SU-DHL-6 (cell line): Measurements from ENCODE around the gene NELFE.
A peak's percentile ranks its signal among the peaks of the same experiment; 100 is the strongest.

Experiments
- H2AFZ ChIP-seq: fragments of 200-600 bp; sonication (generic); 2 replicates; pipeline ENCODE4 v1.6.1; 2014; ENCODE audit warnings: low read depth, mild to moderate bottlenecking, moderate library complexity, mixed read lengths, antibody characterized with exemption, low read length; ENCODE audit not compliant: severe bottlenecking
- H3F3A ChIP-seq: fragments of 200-600 bp; shearing (Covaris generic); 2 replicates; pipeline ENCODE4 v1.6.0; 2016; ENCODE audit warnings: antibody characterized with exemption, mild to moderate bottlenecking; ENCODE audit not compliant: insufficient read depth
- H3K27ac ChIP-seq: fragments of 200-600 bp; sonication (generic); 2 replicates; pipeline ENCODE4 v1.5.1; 2016; ENCODE audit warnings: low read depth, mild to moderate bottlenecking, low read length, moderate library complexity, mixed read lengths
- H3K27me3 ChIP-seq: fragments of 200-600 bp; sonication (generic), shearing (Covaris generic); 2 replicates; pipeline ENCODE4 v1.6.0; 2014; ENCODE audit warnings: mild to moderate bottlenecking, low read length
- H3K36me3 ChIP-seq: fragments of 200-600 bp; sonication (generic); 2 replicates; pipeline ENCODE4 v1.6.1; 2014; ENCODE audit warnings: mild to moderate bottlenecking, low read length, mixed read lengths
- H3K4me2 ChIP-seq: fragments of 300-600, 200-600 bp; shearing (Covaris generic), sonication (generic); 2 replicates; pipeline ENCODE4 v1.6.0; 2014; ENCODE audit warnings: low read length, low read depth, mild to moderate bottlenecking; ENCODE audit not compliant: poor library complexity, severe bottlenecking
- H3K4me3 ChIP-seq: fragments of 200-600 bp; sonication (generic); 2 replicates; pipeline ENCODE4 v1.5.1; 2014; ENCODE audit warnings: antibody characterized with exemption, low read length, mild to moderate bottlenecking, mixed read lengths; ENCODE audit not compliant: insufficient read depth, poor library complexity, severe bottlenecking
- H3K79me2 ChIP-seq: fragments of 200-600 bp; sonication (generic); 2 replicates; pipeline ENCODE4 v1.6.1; 2014; ENCODE audit warnings: mild to moderate bottlenecking, low read length, moderate library complexity; ENCODE audit not compliant: insufficient read depth
- H3K9ac ChIP-seq: fragments of 200-600 bp; sonication (generic); 2 replicates; pipeline ENCODE4 v1.7.0; 2014; ENCODE audit warnings: mild to moderate bottlenecking, low read length
- H3K9me2 ChIP-seq: fragments of 200-600 bp; sonication (generic); replicated peaks from 2 replicates; pipeline ENCODE4 v1.6.1; 2014; ENCODE audit warnings: low read length; ENCODE audit not compliant: insufficient read depth
- H3K9me3 ChIP-seq: fragments of 200-600 bp; sonication (generic); 2 replicates; pipeline ENCODE4 v1.6.1; 2014; ENCODE audit warnings: low read length, mixed read lengths; ENCODE audit not compliant: insufficient read depth
- H4K20me1 ChIP-seq: fragments of 200-600 bp; sonication (generic); 2 replicates; pipeline ENCODE4 v1.6.1; 2014; ENCODE audit warnings: low read depth, mild to moderate bottlenecking, antibody characterized with exemption, low read length, moderate library complexity, mixed read lengths
- EZH2phosphoT487 ChIP-seq: fragments of 200-600 bp; sonication (generic), shearing (Covaris generic); conservative IDR thresholded peaks from 2 replicates; pipeline ENCODE4 v1.6.1; 2018; ENCODE audit warnings: mild to moderate bottlenecking, antibody characterized with exemption, low read length, moderate library complexity, mixed read lengths
- TF ChIP-seq, protein P1 (sequence below): fragments of 200-600 bp; sonication (generic); IDR thresholded peaks from one replicate; pipeline ENCODE4 v1.5.1; 2017; ENCODE audit warnings: antibody characterized with exemption, mild to moderate bottlenecking, low read length, moderate library complexity; ENCODE audit not compliant: insufficient read depth, poor library complexity, severe bottlenecking

NELFE gene

DNA sequence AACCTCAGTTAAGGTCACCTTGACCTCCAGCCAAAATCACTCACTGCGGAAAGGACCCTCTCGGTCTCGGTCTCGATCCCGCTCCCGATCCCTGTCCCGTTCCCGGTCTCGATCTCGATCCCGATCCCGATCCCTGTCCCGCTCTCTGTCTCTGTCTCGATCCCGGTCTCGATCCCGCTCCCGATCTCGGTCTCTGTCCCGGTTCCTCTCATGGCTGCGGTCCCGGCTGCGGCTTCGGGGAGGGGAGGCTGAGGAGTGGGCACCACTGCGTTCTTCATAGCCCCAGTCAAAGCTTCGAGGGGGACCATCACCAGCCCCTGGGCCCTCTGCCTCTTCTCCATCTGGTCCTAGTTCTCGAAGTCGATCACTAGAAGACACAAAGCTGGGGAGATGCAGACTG is 4.3 kb downstream of the NELFE start:
- Histone ChIP-seq H3F3A (no peaks in the 10 kb centered on the region), H4K20me1 (no peaks in the 10 kb centered on the region), H3K79me2 (peaks cover 16% of the 10 kb centered on the region), H3K27me3 (no peaks in the 10 kb centered on the region), H3K9me2 (no peaks in the 10 kb centered on the region), H3K9ac (no peak overlapping the region), H3K4me2 (no peak overlapping the region), H3K4me3 (no peak overlapping the region), H3K9me3 (no peaks in the 10 kb centered on the region), H3K27ac (no peak overlapping the region), H3K36me3 (0 out of 2 replicates have a peak, but pooled peaks cover 5% of the 10 kb centered on the region), H2AFZ (no peak overlapping the region)
- TF ChIP-seq, protein P1, sequence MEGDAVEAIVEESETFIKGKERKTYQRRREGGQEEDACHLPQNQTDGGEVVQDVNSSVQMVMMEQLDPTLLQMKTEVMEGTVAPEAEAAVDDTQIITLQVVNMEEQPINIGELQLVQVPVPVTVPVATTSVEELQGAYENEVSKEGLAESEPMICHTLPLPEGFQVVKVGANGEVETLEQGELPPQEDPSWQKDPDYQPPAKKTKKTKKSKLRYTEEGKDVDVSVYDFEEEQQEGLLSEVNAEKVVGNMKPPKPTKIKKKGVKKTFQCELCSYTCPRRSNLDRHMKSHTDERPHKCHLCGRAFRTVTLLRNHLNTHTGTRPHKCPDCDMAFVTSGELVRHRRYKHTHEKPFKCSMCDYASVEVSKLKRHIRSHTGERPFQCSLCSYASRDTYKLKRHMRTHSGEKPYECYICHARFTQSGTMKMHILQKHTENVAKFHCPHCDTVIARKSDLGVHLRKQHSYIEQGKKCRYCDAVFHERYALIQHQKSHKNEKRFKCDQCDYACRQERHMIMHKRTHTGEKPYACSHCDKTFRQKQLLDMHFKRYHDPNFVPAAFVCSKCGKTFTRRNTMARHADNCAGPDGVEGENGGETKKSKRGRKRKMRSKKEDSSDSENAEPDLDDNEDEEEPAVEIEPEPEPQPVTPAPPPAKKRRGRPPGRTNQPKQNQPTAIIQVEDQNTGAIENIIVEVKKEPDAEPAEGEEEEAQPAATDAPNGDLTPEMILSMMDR = no peak
- no peak for TF ChIP-seq EZH2phosphoT487

DNA sequence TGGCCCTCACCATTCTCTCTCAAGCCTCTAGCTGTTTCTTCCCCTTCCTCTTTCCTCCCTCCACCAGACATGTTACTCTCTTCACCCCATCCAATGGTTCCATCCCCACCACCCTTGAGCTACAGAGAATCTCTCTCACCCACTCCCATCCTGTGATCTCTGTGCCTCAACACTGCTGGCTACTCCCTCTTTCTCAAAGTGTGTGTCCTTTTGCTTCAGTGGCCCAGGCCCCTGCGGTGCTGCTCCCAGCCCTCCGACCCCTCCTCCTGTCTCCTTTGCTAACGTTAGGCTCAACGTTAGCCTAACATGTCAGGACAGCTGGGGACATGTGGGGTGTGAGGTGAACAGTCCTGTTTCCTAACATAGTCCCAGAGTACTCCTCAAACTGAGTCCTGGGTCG is 5.9 kb downstream of the NELFE start:
- H3K9me3 ChIP-seq = no peaks in the 10 kb centered on the region
- no peak overlapping the region for H3K27ac ChIP-seq
- no peaks in the 10 kb centered on the region for H3K9me2 ChIP-seq
- H3K36me3 ChIP-seq = 0 out of 2 replicates have a peak, but pooled peaks cover 5% of the 10 kb centered on the region
- H3K4me2 ChIP-seq = no peak overlapping the region
- H3K9ac ChIP-seq = no peak overlapping the region
- no peak overlapping the region for H2AFZ ChIP-seq
- no peaks in the 10 kb centered on the region for H3F3A ChIP-seq
- H4K20me1 ChIP-seq = no peaks in the 10 kb centered on the region
- H3K4me3 ChIP-seq = no peak overlapping the region
- H3K27me3 ChIP-seq = no peaks in the 10 kb centered on the region
- TF ChIP-seq EZH2phosphoT487 = no peak
- TF ChIP-seq, protein P1 = no peak
- H3K79me2 ChIP-seq = peaks cover 3% of the 10 kb centered on the region; the same call in 1 of the 2 replicates

DNA sequence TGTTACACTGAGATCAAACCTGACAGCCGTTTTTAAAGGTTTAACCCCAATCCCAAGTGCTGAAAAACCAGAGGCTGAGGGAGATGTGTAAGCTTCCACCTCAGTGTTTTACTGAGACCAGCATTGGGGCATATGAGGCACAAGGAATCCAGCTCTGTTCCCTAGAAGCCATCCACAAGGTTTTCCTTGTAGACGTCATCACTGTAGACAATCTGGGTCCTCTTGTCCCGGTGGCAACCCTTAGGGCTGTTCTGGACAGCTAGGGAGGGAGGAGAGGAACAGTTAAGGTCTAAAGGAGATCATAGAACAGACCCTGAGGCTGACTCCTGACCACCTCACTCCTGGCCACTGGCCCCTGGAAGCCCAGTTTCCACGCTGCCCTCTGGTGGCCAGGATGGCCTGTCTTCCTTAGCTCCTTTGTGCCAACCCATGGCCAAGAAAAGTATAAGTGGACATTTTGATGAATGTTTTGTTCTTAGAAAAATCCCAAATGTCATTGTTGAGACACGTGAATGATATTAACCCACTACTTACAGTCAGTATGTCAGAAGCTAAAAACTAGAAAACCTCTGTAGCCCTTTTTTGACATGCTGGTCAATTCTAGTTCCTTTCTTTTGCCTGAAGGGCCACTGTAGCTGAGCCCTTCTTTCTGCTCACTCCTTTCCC is 6.5 kb downstream of the NELFE start:
- H3K27me3 ChIP-seq = no peaks in the 10 kb centered on the region
- no peaks in the 10 kb centered on the region for H3K9me2 ChIP-seq
- no peaks in the 10 kb centered on the region for H3F3A ChIP-seq
- H3K9ac ChIP-seq = no peak overlapping the region
- H3K4me2 ChIP-seq = no peak overlapping the region
- H3K9me3 ChIP-seq = no peaks in the 10 kb centered on the region
- no peak overlapping the region for H2AFZ ChIP-seq
- 0 out of 2 replicates have a peak, but pooled peaks cover 5% of the 10 kb centered on the region for H3K36me3 ChIP-seq
- H4K20me1 ChIP-seq = no peaks in the 10 kb centered on the region
- no peak overlapping the region for H3K27ac ChIP-seq
- TF ChIP-seq EZH2phosphoT487 = no peak
- TF ChIP-seq, protein P1 = peak; percentile 69
- no peak overlapping the region for H3K4me3 ChIP-seq
- no peaks in the 10 kb centered on the region for H3K79me2 ChIP-seq
